K562 (cell line): Measurements from ENCODE around the gene CHRNB1. TPM values are rescaled to one million over a fixed set of nuclear protein-coding genes. Genes with fewer than 3 reads are reported as not detected.
A peak's percentile ranks its signal among the peaks of the same experiment; 100 is the strongest.

Experiments used
- AFF1 ChIP-seq, 2 experiments: fragments of 450-650 bp; IDR thresholded peaks; 2 replicates each; pipeline ENCODE4 v1.6.1; 2018; ENCODE audit warnings: mild to moderate bottlenecking in 2 of 2, low read depth in 1 of 2; ENCODE audit not compliant: partially characterized antibody in 2 of 2
- ASH1L ChIP-seq: fragments of 450-650 bp; IDR thresholded peaks from 2 replicates; pipeline ENCODE4 v1.6.1; 2018; ENCODE audit warnings: borderline replicate concordance, mild to moderate bottlenecking, low read depth; ENCODE audit not compliant: partially characterized antibody
- CCNT2 ChIP-seq: IDR thresholded peaks from 2 replicates; pipeline ENCODE4 v1.6.1; 2011; ENCODE audit warnings: borderline replicate concordance, low read depth, mild to moderate bottlenecking, moderate library complexity, mixed read lengths, low read length; ENCODE audit not compliant: insufficient read length; ENCODE audit errors: extremely low read depth
- ETS1 ChIP-seq: conservative IDR thresholded peaks from 2 replicates; pipeline ENCODE4 v1.6.1; 2011; ENCODE audit warnings: low read depth, mild to moderate bottlenecking, low read length; ENCODE audit not compliant: control insufficient read depth
- FOSL1 ChIP-seq: fragments of 200-800 bp; sonication (Bioruptor generic); conservative IDR thresholded peaks from 2 replicates; pipeline ENCODE4 v1.6.1; 2016; ENCODE audit warnings: missing genetic modification characterization, missing compliant biosample characterization
- GABPB1 ChIP-seq: sonication (generic); formaldehyde crosslinking; IDR thresholded peaks from 2 replicates; pipeline ENCODE4 v1.8.0; 2022; ENCODE audit warnings: mild to moderate bottlenecking, missing genetic modification reagents
- MEIS2 ChIP-seq: fragments of 450-650 bp; IDR thresholded peaks from 2 replicates; pipeline ENCODE4 v1.6.1; 2014; ENCODE audit warnings: mild to moderate bottlenecking; ENCODE audit not compliant: partially characterized antibody
- NR4A1 ChIP-seq, 2 experiments: fragments of 250-450 bp in 1 of 2; fragments of 450-650 bp in 1 of 2; sonication (Bioruptor Pico) in 1 of 2; IDR thresholded peaks; 2 replicates each; pipeline versions ENCODE4 v1.4.0 to v1.6.1; 2016 to 2020; ENCODE audit warnings: mild to moderate bottlenecking in 2 of 2, missing compliant biosample characterization in 1 of 2, missing genetic modification characterization in 1 of 2, moderate library complexity in 1 of 2
- PHF20 ChIP-seq: fragments of 450-650 bp; IDR thresholded peaks from 2 replicates; pipeline ENCODE4 v1.6.1; 2018; ENCODE audit not compliant: partially characterized antibody
- POLR2AphosphoS5 ChIP-seq: IDR thresholded peaks from 2 replicates; pipeline ENCODE4 v1.6.1; 2011; ENCODE audit warnings: mild to moderate bottlenecking, low read depth, low read length, moderate library complexity; ENCODE audit not compliant: control insufficient read depth, insufficient read depth
- RB1 ChIP-seq: fragments of 450-650 bp; IDR thresholded peaks from 2 replicates; pipeline ENCODE4 v1.6.1; 2017; ENCODE audit warnings: low read depth, mild to moderate bottlenecking
- SIN3A ChIP-seq, 2 experiments: fragments of 150-350 bp in 1 of 2; IDR thresholded peaks; 2 replicates each; pipeline ENCODE4 v1.6.1; 2011 to 2016; ENCODE audit warnings: borderline replicate concordance in 2 of 2, low read depth in 2 of 2, low read length in 2 of 2, mild to moderate bottlenecking in 2 of 2, moderate library complexity in 2 of 2; ENCODE audit not compliant: control insufficient read depth in 1 of 2
- YBX1 ChIP-seq: fragments of 450-650 bp; IDR thresholded peaks from 2 replicates; pipeline ENCODE4 v1.7.1; 2016; ENCODE audit warnings: mild to moderate bottlenecking
- polyA plus RNA-seq, 8 experiments: library from polyadenylated mRNA; depleted of rRNA in 4 of 8; stranded (reverse) in 5 of 8; unstranded in 3 of 8; fragments of >200 nt; fragmentation: Nextera tagmentation in 2 of 8; fragmentation: Illumina TruSeq in 1 of 8; extraction: Ambion mirVana in 2 of 8; extraction: Trizol in 1 of 8; gene quantifications; 2 replicates each; pipeline versions ENCODE4 v1.2.1 to v1.2.3, GENCODE V29; 2011 to 2014; ENCODE audit warnings: inconsistent platforms in 1 of 8, missing spikeins in 1 of 8
- total RNA-seq, 7 experiments: library from RNA; depleted of rRNA in 6 of 7; stranded (reverse); fragments of >200 nt in 6 of 7; fragmentation: Illumina TruSeq in 2 of 7; extraction: Trizol in 2 of 7; gene quantifications; 2 replicates each; pipeline versions ENCODE4 v1.2.1 to v1.2.3, GENCODE V29; 2011 to 2021; ENCODE audit warnings: low replicate concordance in 1 of 7
- TF ChIP-seq, protein P1 (sequence below), 2 experiments: fragments of 450-650 bp; conservative IDR thresholded peaks; 2 replicates each; pipeline ENCODE4 v1.6.1; 2017; ENCODE audit warnings: mild to moderate bottlenecking in 2 of 2, moderate library complexity in 2 of 2
- TF ChIP-seq, protein P2 (sequence below): fragments of 200-800 bp; sonication (Bioruptor generic); IDR thresholded peaks from 2 replicates; pipeline ENCODE4 v1.6.1; 2017; ENCODE audit warnings: missing genetic modification characterization, missing compliant biosample characterization

The CHRNB1 gene
- total and polyA plus RNA-seq, 9 of the 15 experiments (the other 6 are each of a cell fraction or from before 2014, with no cell fraction given), result 4.7 to 12.3 (median 6.8) TPM

DNA sequence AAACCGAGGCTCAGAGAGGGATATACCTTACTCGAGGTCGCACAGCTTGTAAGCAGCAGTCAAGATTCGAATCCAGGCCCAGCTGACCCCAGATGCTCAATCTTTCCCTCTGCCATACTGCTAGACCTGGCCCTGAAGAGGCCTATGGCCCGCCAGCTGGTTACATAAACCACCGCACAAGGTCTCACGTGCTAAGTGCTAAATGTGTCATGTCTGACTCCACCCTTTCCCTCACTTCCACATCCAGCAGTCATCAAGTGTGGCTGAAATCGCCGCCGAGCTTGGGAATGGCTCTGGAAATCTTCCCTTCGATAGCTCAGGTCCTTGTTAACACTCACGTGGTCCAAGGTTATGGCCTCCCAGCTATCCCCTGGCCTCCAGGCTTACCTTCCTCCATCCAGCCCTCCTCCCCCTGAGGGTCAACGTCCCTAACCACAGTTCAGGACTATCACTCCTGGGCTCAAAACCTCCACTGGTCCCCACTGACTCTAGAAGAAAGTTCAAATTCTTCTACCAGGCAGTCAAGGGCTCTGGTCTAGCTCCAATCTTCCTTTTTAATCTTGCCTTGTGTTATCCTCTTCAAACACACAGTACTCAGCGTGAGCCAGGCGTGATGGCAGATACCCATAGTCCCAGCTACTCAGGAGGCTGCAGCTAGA lies 31.0 kb downstream of the CHRNB1 start (continued):
- TF ChIP-seq PHF20, result no peak
- TF ChIP-seq CCNT2, result no peak
- TF ChIP-seq ASH1L, result no peak
- no peak for TF ChIP-seq NR4A1 (CRISPR knock-in tag; IDR thresholded peaks at IDR 0.05)
- no peak for TF ChIP-seq NR4A1 (tag; IDR thresholded peaks at IDR 0.05)
- peak; percentile 28 for TF ChIP-seq FOSL1 (tag)
- TF ChIP-seq, protein P1, sequence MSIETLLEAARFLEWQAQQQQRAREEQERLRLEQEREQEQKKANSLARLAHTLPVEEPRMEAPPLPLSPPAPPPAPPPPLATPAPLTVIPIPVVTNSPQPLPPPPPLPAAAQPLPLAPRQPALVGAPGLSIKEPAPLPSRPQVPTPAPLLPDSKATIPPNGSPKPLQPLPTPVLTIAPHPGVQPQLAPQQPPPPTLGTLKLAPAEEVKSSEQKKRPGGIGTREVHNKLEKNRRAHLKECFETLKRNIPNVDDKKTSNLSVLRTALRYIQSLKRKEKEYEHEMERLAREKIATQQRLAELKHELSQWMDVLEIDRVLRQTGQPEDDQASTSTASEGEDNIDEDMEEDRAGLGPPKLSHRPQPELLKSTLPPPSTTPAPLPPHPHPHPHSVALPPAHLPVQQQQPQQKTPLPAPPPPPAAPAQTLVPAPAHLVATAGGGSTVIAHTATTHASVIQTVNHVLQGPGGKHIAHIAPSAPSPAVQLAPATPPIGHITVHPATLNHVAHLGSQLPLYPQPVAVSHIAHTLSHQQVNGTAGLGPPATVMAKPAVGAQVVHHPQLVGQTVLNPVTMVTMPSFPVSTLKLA (conservative IDR thresholded peaks at IDR 0.05), result peak in 1 of 2 experiments; percentile 62; a peak in 2 of 4 replicates
- TF ChIP-seq RB1, result no peak
- TF ChIP-seq, protein P2, sequence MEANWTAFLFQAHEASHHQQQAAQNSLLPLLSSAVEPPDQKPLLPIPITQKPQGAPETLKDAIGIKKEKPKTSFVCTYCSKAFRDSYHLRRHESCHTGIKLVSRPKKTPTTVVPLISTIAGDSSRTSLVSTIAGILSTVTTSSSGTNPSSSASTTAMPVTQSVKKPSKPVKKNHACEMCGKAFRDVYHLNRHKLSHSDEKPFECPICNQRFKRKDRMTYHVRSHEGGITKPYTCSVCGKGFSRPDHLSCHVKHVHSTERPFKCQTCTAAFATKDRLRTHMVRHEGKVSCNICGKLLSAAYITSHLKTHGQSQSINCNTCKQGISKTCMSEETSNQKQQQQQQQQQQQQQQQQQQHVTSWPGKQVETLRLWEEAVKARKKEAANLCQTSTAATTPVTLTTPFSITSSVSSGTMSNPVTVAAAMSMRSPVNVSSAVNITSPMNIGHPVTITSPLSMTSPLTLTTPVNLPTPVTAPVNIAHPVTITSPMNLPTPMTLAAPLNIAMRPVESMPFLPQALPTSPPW, result peak; percentile 51
- peak in 1 of 2 experiments; percentile 52; a peak in 1 of 4 replicates for TF ChIP-seq SIN3A (IDR thresholded peaks at IDR 0.05; ENCODE audit: borderline replicate concordance in 2 of 2, control insufficient read depth in 1 of 2, low read depth in 2 of 2, low read length in 2 of 2)
- no peak for TF ChIP-seq ETS1
- no peak for TF ChIP-seq YBX1
- peak; percentile 57; the same call in 1 of the 2 replicates for TF ChIP-seq POLR2AphosphoS5
- 0 out of 2 replicates have a peak, but pooled peaks have one; percentile 47 for TF ChIP-seq GABPB1 (CRISPR knock-in tag)
- TF ChIP-seq AFF1 (IDR thresholded peaks at IDR 0.05; ENCODE audit: low read depth in 1 of 2, partially characterized antibody in 2 of 2), result no peak
- TF ChIP-seq MEIS2, result peak; percentile 18
